Activated CD8-positive, alpha-beta T cell treated with anti-CD3 and anti-CD28 coated beads, Interleukin-2, amount 10 ng/mL, durations not matched to agents 7 days and 5 days (primary cell): ENCODE data around the gene PODNL1. TPM values are rescaled to one million over a fixed set of nuclear protein-coding genes. Genes with fewer than 3 reads are reported as not detected.
"Not testable (repeated sequence)": the region's sequence is repeated elsewhere in the genome, so short reads cannot be mapped to it uniquely, and the experiment has no call there.

Source experiments
- ATAC-seq: fragments of 150-1000 bp; cut with Tn5 transposase; one replicate; pipeline ENCODE4 v1.10.0; 2021; ENCODE audit warnings: moderate library complexity
- CTCF ChIA-PET: fragments of 350-600 bp; sonication (Branson Sonifier 250); formaldehyde crosslinking; loops from one replicate; lab custom pipeline; 2021; ENCODE audit warnings: antibody characterized with exemption; lab: Charles Lee
- POLR2A ChIA-PET: fragments of 350-600 bp; sonication (Branson Sonifier 250); formaldehyde crosslinking; loops from one replicate; lab custom pipeline; 2021; ENCODE audit warnings: antibody characterized with exemption; lab: Charles Lee
- DNase-seq: peaks from one replicate; pipeline ENCODE4 v3.0.0-alpha.2; 2020
- H3K27ac Mint-ChIP-seq: one replicate; pipeline ENCODE4 v1.8.0; 2021; ENCODE audit warnings: mild to moderate bottlenecking, mixed read lengths
- H3K27me3 Mint-ChIP-seq: one replicate; pipeline ENCODE4 v1.8.0; 2021; ENCODE audit warnings: low read depth, mixed read lengths
- H3K36me3 Mint-ChIP-seq: one replicate; pipeline ENCODE4 v1.8.0; 2021; ENCODE audit warnings: low read depth, mixed read lengths
- H3K4me1 Mint-ChIP-seq: one replicate; pipeline ENCODE4 v1.8.0; 2021; ENCODE audit warnings: low read depth, mixed read lengths
- H3K4me3 Mint-ChIP-seq: one replicate; pipeline ENCODE4 v1.8.0; 2021; ENCODE audit warnings: mild to moderate bottlenecking, mixed read lengths
- H3K9me3 Mint-ChIP-seq: one replicate; pipeline ENCODE4 v1.8.0; 2022; ENCODE audit warnings: mixed read lengths; ENCODE audit not compliant: insufficient read depth
- total RNA-seq, 2 experiments: library from RNA; stranded (reverse); gene quantifications; one replicate each; pipeline ENCODE4 v1.2.3, GENCODE V29; 2021

Gene PODNL1
- total RNA-seq, 2 experiments from 2014 or later, result 0.11 to 1.3 TPM

DNA sequence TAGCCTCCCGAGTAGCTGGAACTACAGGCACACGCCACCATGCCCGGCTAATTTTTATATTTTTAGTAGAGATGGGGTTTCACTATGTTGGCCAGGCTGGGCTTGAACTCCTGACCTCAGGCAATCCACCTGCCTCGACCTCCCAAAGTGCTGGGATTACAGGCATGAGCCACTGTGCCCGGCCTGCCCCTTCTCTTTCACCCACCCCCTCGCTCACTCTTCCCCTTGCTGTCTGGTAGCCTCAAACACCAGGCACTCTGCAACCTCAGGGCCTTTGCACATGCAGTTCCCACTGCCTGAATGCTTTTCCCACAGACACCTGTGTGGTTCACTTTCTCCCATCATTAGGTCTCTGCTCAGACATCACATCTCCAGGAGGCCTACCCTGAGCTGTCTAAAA, 16.1 kb downstream of the PODNL1 start:
- H3K27me3 Mint-ChIP-seq, H3K4me3 Mint-ChIP-seq, DNase-seq, ATAC-seq, H3K27ac Mint-ChIP-seq, H3K9me3 Mint-ChIP-seq, H3K4me1 Mint-ChIP-seq: not testable (repeated sequence)
- peaks cover 47% of the 10 kb centered on the region for H3K36me3 Mint-ChIP-seq
- CTCF ChIA-PET, result interaction anchor here (1.3 kb wide), 1 partner anchor 150 kb away, joined by 3 read pairs; the partner anchor contains the start of gene MISP3
- POLR2A ChIA-PET, result interaction anchor here (1.6 kb wide), 1 partner anchor 110 kb away, joined by 6 read pairs; the partner anchor contains the start of gene IL27RA

DNA sequence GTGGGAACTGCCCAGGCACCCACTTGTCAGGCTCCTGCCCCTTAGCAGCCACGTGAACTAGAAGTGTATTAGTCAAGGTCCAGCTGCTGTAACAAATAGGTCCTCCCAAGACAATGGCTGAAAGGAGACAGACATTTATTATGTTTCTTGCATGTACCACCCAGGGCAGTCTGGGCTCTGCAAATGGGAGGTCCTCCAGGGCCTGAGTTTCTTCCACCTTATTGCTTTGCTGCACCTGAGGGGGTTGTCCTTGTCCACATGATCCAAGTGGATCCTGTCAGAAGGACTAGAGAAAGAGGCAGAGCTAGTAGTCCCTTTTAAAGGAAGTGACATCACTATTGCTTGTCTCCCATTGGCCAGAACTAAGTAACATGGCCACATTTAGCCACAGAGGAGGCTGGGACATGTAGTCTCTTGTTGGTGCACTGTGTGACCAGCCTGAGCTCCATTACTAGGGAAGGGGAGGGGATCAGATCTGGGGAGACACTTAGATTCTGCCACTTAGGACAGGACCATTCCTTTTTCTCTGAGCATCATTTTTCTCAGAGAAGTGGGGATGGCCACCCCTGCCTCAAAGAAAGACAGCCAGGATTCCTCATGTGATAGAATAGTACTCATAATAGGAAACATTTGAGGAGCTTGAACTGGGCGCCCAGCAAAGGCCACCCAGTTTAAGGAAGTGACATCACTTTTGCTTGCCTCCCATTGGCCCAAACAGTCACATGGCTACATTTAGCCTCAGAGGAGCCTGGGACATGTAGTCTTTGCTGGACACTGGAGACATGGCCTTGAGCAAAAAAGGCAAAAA, 17.1 kb downstream of the PODNL1 start:
- peak; percentile 52 for DNase-seq
- Mint-ChIP-seq H3K4me3 (no peak overlapping the region), H3K27me3 (no peaks in the 10 kb centered on the region), H3K4me1 (peaks cover 4% of the 10 kb centered on the region), H3K27ac (peak overlapping the region; percentile 65), H3K36me3 (peaks cover 46% of the 10 kb centered on the region), H3K9me3 (no peaks in the 10 kb centered on the region)
- peak; percentile 80 for ATAC-seq
- ChIA-PET POLR2A (interaction anchor here (0.6 to 1.6 kb wide), 2 partner anchors 78 to 111 kb away, joined by 3 to 6 read pairs; partner anchors contain the start of gene IL27RA), CTCF (interaction anchor here (0.7 to 1.3 kb wide), 5 partner anchors 18 to 151 kb away, joined by 3 to 6 read pairs (median 3); partner anchors contain the start of genes IL27RA and MISP3)

DNA sequence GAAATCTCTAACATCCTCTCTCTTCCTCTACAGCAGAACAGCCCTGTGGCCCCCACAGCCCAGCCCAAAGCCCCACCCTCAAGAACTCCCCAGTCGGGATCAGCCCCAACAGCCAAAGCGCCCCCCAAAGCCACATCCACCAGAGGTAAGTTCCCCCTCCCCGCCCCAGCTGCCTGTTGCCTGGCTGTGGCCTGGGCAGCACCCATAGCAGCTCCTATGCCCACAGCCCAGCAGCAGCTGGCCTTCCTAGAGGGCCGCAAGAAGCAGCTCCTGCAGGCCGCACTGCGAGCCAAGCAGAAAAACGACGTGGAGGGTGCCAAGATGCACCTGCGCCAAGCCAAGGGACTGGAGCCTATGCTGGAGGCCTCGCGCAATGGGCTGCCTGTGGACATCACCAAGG, 17.7 kb downstream of the PODNL1 start:
- POLR2A ChIA-PET, result interaction anchor here (0.6 kb wide), 1 partner anchor 78 kb away, joined by 3 read pairs; no protein-coding TSS in a partner anchor
- CTCF ChIA-PET, result interaction anchor here (1.0 to 1.2 kb wide), 3 partner anchors 17 to 138 kb away, joined by 3 to 6 read pairs (median 4); no protein-coding TSS in a partner anchor
- no peaks in the 10 kb centered on the region for H3K27me3 Mint-ChIP-seq

DNA sequence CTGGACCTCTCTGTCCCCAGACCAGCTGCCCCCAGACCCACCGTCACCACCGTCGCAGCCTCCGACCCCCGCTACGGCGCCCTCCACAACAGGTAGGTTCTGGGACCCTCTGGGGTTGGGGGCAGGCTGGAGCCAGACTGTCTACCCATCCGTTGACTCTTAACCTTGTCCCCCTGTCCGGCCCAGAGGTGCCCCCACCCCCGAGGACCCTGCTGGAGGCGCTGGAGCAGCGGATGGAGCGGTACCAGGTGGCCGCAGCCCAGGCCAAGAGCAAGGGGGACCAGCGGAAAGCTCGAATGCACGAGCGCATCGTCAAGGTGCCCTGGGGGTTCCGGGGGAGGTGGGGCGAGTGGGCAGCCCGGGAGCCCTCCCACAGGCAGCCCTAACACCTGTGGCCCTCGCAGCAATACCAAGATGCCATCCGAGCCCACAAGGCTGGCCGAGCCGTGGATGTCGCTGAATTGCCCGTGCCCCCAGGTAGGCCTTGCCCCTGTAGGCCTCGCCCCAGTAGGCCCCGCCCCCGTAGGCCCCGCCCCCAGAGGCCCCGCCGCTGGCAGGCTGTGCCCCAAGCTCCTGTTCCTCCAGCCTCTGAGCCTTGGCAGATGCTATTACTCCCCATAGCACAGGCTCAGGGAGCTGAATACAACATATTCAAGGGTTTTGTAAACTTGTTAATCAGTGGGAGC, 19.3 kb downstream of the PODNL1 start:
- ChIA-PET CTCF (no interaction called here), POLR2A (no interaction called here)
- no peak for DNase-seq
- ATAC-seq, result no peak
- Mint-ChIP-seq H3K9me3 (no peaks in the 10 kb centered on the region), H3K36me3 (peaks cover 45% of the 10 kb centered on the region), H3K4me1 (peaks cover 4% of the 10 kb centered on the region), H3K27me3 (no peaks in the 10 kb centered on the region), H3K4me3 (no peak overlapping the region), H3K27ac (no peak overlapping the region)

More for the DNA sequence above, 17.7 kb downstream of the PODNL1 start:
- ATAC-seq, result no peak
- H3K27ac Mint-ChIP-seq, result peak overlapping the region; percentile 39
- DNase-seq, result no peak
- peaks cover 44% of the 10 kb centered on the region for H3K36me3 Mint-ChIP-seq
- no peaks in the 10 kb centered on the region for H3K9me3 Mint-ChIP-seq
- H3K4me1 Mint-ChIP-seq, result peaks cover 4% of the 10 kb centered on the region
- H3K4me3 Mint-ChIP-seq, result no peak overlapping the region

DNA sequence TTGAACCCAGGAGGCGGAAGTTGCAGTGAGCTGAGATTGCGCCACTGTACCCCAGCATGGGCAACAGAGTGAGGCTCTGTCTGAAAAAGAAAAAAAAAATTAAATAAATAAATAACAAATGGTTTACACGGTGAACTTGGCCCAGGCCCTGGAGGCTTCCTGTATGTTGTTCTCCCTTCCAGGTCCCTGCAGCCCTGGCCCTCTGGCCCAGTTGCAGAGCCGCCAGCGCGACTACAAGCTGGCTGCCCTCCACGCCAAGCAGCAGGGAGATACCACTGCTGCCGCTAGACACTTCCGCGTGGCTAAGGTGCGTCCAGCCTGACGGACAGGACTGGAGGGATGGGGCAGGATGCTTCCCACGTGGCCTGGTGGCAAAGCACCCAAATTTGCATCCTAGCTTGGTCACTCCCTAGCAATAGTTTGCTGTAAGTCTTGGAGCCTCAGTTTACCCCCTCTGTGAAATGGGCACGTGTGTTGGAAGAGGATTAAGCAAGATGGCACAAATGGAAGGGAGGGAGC, 20.3 kb downstream of the PODNL1 start:
- Mint-ChIP-seq H3K36me3 (peaks cover 43% of the 10 kb centered on the region), H3K4me3 (no peak overlapping the region), H3K27ac (no peak overlapping the region), H3K4me1 (peaks cover 4% of the 10 kb centered on the region), H3K9me3 (no peaks in the 10 kb centered on the region), H3K27me3 (no peaks in the 10 kb centered on the region)
- CTCF ChIA-PET, result no interaction called here
- DNase-seq (no peak), ATAC-seq (no peak)
- POLR2A ChIA-PET, result interaction anchor here (2.5 kb wide), 1 partner anchor 11 kb away, joined by 10 read pairs; no protein-coding TSS in a partner anchor

DNA sequence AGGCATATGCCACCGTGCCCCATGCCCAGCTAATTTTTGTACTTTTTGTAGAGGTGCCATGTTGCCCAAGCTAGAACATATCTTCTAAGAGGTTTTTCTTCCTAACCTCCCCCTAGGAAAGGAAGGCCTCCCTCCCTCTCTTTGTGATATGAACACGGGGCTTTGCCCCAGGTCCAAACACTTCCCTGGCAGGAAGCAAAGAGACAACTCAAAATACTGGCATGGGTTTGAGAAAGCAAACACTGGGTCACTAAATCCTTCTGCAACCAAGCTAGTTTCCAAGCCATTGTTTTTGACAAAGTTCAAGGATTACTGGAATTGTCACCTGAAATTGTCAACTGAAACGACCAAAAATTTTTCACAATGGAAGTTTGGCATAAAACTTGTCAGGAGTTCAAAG, 23.4 kb downstream of the PODNL1 start:
- Mint-ChIP-seq H3K27me3 (no peaks in the 10 kb centered on the region), H3K4me3 (no peak overlapping the region), H3K9me3 (no peaks in the 10 kb centered on the region), H3K27ac (no peak overlapping the region), H3K36me3 (peaks cover 28% of the 10 kb centered on the region), H3K4me1 (no peaks in the 10 kb centered on the region)
- ATAC-seq (no peak), DNase-seq (no peak)
- CTCF ChIA-PET, result interaction anchor here (1.0 to 1.5 kb wide), 2 partner anchors 128 to 157 kb away, joined by 3 read pairs; no protein-coding TSS in a partner anchor
- POLR2A ChIA-PET, result no interaction called here

DNA sequence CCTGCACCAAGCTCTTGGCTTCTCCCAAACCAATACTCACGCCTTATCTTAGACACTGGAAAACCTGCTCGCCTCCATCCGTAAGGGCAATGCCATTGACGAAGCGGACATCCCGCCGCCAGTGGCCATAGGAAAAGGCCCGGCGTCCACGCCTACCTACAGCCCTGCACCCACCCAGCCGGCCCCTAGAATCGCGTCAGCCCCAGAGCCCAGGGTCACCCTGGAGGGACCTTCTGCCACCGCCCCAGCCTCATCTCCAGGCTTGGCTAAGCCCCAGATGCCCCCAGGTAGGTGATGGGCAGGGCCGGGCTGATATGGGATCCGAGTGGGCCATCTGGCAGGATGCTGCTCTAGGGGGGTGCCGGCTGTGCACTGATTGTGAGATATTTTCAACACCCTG, 24.9 kb downstream of the PODNL1 start:
- Mint-ChIP-seq H3K36me3 (peaks cover 27% of the 10 kb centered on the region), H3K9me3 (no peaks in the 10 kb centered on the region), H3K27ac (no peak overlapping the region), H3K4me3 (no peak overlapping the region), H3K4me1 (no peaks in the 10 kb centered on the region), H3K27me3 (no peaks in the 10 kb centered on the region)
- CTCF ChIA-PET, result no interaction called here
- POLR2A ChIA-PET, result no interaction called here
- no peak for DNase-seq
- ATAC-seq, result no peak

DNA sequence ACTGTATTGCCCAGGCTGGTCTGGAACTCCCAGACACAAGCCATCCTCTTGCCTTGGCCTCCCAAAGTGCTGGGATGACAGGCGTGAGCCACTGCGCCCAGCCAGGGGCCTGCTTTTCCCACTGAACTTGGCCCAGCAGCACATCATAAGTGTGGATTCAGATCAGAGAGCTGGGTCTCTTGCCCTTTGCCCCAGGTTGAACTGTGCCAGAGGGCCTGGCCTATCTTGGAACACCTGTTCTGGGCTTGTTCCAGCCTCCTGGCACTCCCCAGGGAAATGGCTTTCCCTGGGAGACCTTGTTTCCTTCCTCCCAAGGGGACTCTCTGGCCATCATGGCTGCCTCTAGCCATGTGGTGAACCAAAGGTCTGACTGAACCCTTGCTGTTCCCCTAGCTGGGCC, 28.8 kb downstream of the PODNL1 start:
- POLR2A ChIA-PET, result no interaction called here

DNA sequence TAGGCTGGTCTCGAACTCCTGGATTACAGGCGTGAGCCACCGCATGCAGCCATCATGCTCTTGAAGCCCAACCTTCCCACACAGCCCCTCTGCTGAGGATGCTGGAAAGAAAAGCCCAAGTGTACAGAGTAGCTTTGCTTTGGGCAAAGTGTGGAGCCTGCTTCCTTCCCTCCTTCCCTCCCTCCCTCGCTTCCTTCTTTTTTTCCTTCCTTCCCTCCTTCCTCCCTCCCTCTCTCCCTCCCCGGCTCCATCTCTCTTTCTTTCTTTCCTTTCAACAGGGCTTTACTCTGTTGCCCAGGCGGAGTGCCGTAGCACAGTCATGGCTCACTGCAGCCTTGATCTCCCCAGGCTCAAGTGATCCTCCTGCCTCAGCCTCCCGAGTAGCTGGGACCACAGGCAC, 29.5 kb downstream of the PODNL1 start:
- Mint-ChIP-seq H3K9me3 (peaks cover 3% of the 10 kb centered on the region), H3K27me3 (no peaks in the 10 kb centered on the region), H3K27ac (no peak overlapping the region), H3K4me3 (no peak overlapping the region), H3K4me1 (peaks cover 28% of the 10 kb centered on the region), H3K36me3 (peaks cover 21% of the 10 kb centered on the region)
- DNase-seq (no peak), ATAC-seq (no peak)
- ChIA-PET POLR2A (no interaction called here), CTCF (no interaction called here)

More for the DNA sequence above, 28.8 kb downstream of the PODNL1 start:
- no peak for DNase-seq
- peaks cover 3% of the 10 kb centered on the region for H3K9me3 Mint-ChIP-seq
- H3K4me3 Mint-ChIP-seq, result no peak overlapping the region
- CTCF ChIA-PET, result no interaction called here
- no peak overlapping the region for H3K27ac Mint-ChIP-seq
- peaks cover 21% of the 10 kb centered on the region for H3K36me3 Mint-ChIP-seq
- H3K27me3 Mint-ChIP-seq, result no peaks in the 10 kb centered on the region
- H3K4me1 Mint-ChIP-seq, result peaks cover 21% of the 10 kb centered on the region
- no peak for ATAC-seq

DNA sequence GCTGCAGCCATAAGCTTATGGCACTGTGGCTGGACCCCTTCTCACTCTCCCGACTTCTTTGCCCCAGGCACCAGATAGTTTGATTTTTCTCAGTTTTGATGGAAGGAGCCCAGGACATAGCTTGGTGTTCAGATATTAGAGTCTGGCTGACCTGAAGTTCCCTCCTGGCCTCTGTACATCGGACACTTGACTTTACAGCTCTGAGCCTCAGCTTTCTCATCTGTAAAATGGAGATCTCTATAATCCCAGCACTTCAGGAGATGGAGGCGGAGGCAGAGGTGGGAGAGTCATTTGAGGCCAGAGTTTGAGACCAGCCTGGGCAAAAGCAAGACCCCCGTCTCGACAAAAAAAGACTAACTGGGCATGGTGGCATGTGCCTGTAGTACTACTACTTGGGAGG, 31.3 kb downstream of the PODNL1 start:
- DNase-seq (no peak), ATAC-seq (no peak)
- ChIA-PET CTCF (interaction anchor here (0.9 to 1.2 kb wide), 2 partner anchors 125 to 142 kb away, joined by 3 to 5 read pairs; partner anchors contain the start of gene IL27RA), POLR2A (interaction anchor here (1.4 kb wide), 1 partner anchor 10 kb away, joined by 10 read pairs; no protein-coding TSS in a partner anchor)
- Mint-ChIP-seq H3K36me3 (peaks cover 17% of the 10 kb centered on the region), H3K27ac (peak overlapping the region; percentile 53), H3K27me3 (no peaks in the 10 kb centered on the region), H3K4me3 (peak overlapping the region; percentile 76), H3K9me3 (peaks cover 3% of the 10 kb centered on the region), H3K4me1 (peaks cover 36% of the 10 kb centered on the region)

DNA sequence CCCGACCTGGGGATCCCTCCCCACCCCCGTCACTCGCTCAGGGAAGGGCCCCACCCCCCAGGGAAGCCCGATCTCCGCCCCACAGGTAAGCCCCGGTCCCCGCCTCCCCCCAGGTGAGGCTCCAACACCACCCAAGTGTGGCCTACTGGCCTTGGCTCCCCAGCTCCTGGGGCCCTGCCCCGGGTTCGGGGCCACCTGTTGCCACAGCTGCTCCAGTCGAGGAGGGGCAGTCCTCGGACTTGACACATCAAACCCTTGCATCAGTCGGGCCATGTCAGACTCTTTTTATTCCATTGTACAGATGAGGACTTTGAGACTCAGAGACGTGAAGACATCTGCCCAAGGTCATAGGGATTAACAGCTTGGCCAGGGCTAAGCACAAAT, 31.7 kb downstream of the PODNL1 start:
- CTCF ChIA-PET, result interaction anchor here (0.9 to 1.2 kb wide), 2 partner anchors 125 to 142 kb away, joined by 3 to 5 read pairs; partner anchors contain the start of gene IL27RA
- H3K4me3 Mint-ChIP-seq, result peak overlapping the region; percentile 76
- H3K36me3 Mint-ChIP-seq, result peaks cover 17% of the 10 kb centered on the region
- H3K4me1 Mint-ChIP-seq, result peaks cover 36% of the 10 kb centered on the region
- H3K9me3 Mint-ChIP-seq, result peaks cover 3% of the 10 kb centered on the region
- DNase-seq (peak; percentile 42), ATAC-seq (peak; percentile 36)
- no peaks in the 10 kb centered on the region for H3K27me3 Mint-ChIP-seq
- POLR2A ChIA-PET, result interaction anchor here (1.4 kb wide), 1 partner anchor 10 kb away, joined by 10 read pairs; no protein-coding TSS in a partner anchor
- peak overlapping the region; percentile 53 for H3K27ac Mint-ChIP-seq
